ENCODE data around the gene SPOCK2. TPM values are rescaled to one million over a fixed set of nuclear protein-coding genes. Genes with fewer than 3 reads are reported as not detected.

Gene SPOCK2
- total RNA-seq, 4 donors from 2014 or later: 0.65 to 3.9 (median 3.5) TPM

DNA sequence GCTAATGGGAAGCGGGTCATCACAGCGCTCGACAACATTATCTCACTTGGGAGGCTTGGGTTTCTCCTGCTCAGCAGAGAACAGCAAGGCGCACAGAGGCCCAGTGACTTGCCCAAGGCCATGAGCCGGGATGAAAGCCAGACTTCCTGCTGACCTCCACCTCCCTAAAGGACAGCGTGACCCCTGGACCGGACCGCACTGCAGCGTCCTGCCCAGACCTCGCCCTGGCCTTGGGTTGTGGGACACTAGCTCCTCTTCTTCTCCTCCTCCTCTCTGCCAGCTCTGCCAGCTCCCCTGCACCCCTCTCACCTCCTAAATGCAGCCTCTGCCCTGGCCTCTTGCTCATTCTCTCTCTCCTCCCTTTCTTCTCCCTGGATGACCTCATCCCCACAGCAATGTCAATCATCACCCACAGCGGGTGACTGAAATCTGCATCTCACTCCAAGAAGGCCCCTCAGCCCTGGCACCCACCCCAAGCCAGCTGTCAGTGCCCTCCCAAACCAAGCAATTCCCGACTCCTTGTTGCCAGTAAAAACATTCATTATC, 19.4 kb downstream of the SPOCK2 start:
- DNase-seq (ENCODE audit: low spot score in 2 of 2): no peak
- no peak overlapping the region for H3K4me3 ChIP-seq (ENCODE audit: low read depth, poor library complexity, severe bottlenecking)
- 82% methylated on average over 12 of the region's 12 CpGs for WGBS, 2 donors
- intact Hi-C loops (cut with DNase I; ENCODE audit: low total_unique reads): no loop called here
- TF ChIP-seq, protein P1, sequence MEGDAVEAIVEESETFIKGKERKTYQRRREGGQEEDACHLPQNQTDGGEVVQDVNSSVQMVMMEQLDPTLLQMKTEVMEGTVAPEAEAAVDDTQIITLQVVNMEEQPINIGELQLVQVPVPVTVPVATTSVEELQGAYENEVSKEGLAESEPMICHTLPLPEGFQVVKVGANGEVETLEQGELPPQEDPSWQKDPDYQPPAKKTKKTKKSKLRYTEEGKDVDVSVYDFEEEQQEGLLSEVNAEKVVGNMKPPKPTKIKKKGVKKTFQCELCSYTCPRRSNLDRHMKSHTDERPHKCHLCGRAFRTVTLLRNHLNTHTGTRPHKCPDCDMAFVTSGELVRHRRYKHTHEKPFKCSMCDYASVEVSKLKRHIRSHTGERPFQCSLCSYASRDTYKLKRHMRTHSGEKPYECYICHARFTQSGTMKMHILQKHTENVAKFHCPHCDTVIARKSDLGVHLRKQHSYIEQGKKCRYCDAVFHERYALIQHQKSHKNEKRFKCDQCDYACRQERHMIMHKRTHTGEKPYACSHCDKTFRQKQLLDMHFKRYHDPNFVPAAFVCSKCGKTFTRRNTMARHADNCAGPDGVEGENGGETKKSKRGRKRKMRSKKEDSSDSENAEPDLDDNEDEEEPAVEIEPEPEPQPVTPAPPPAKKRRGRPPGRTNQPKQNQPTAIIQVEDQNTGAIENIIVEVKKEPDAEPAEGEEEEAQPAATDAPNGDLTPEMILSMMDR (IDR thresholded peaks at IDR 0.05): no peak
- no peak for TF ChIP-seq POLR2A (IDR thresholded peaks at IDR 0.05)

DNA sequence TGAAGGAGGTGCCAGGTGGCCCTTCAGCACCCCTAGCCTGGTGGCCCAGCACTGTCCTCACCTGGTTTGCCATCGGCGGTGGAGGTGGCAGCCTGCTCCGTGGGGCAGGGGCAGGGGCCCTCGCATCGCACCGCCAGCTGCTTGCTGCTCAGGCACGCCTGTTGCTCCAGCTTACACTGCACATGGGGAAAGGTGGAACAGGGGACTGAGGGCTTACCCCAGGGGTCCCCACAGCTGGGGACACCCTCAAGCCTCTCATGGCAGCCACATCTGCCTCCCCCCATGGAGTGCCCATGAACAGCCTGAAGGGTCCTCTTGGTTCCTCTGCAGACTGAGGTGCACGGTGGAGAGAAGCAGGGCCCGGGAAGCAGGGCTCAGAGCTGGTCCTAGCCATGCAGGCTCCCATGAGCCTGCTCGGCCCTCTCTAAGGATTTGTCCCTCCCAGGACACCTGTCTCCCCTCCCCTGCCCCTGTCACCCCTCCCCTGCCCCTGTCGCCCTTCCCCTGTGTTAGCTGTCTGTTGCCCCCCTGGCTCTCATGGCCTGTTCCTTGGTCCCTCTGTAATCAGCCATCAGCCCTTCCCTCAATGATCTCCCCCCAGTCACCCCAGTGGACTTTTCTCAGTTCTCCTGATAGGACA, 20.1 kb downstream of the SPOCK2 start:
- intact Hi-C loops (cut with DNase I; ENCODE audit: low total_unique reads): no loop called here
- no peak for DNase-seq (ENCODE audit: low spot score in 2 of 2)
- no peak overlapping the region for H3K4me3 ChIP-seq (ENCODE audit: low read depth, poor library complexity, severe bottlenecking)
- 94 to 95% methylated on average over 11 of the region's 11 CpGs for WGBS, 2 donors
- TF ChIP-seq, protein P1 (IDR thresholded peaks at IDR 0.05): no peak
- no peak for TF ChIP-seq POLR2A (IDR thresholded peaks at IDR 0.05)

- DNase-seq (ENCODE audit: low spot score in 2 of 2): no peak
- TF ChIP-seq, protein P1 (IDR thresholded peaks at IDR 0.05): no peak
- no peak for TF ChIP-seq POLR2A (IDR thresholded peaks at IDR 0.05)
- WGBS, 2 donors: 84 to 90% methylated on average over 13 of the region's 13 CpGs
- H3K4me3 ChIP-seq (ENCODE audit: low read depth, poor library complexity, severe bottlenecking): no peak overlapping the region
- intact Hi-C loops (cut with DNase I; ENCODE audit: low total_unique reads): no loop called here
These were observed 20.8 kb downstream of the SPOCK2 start for GRCh38 chr10:72067463-72068125.

DNA sequence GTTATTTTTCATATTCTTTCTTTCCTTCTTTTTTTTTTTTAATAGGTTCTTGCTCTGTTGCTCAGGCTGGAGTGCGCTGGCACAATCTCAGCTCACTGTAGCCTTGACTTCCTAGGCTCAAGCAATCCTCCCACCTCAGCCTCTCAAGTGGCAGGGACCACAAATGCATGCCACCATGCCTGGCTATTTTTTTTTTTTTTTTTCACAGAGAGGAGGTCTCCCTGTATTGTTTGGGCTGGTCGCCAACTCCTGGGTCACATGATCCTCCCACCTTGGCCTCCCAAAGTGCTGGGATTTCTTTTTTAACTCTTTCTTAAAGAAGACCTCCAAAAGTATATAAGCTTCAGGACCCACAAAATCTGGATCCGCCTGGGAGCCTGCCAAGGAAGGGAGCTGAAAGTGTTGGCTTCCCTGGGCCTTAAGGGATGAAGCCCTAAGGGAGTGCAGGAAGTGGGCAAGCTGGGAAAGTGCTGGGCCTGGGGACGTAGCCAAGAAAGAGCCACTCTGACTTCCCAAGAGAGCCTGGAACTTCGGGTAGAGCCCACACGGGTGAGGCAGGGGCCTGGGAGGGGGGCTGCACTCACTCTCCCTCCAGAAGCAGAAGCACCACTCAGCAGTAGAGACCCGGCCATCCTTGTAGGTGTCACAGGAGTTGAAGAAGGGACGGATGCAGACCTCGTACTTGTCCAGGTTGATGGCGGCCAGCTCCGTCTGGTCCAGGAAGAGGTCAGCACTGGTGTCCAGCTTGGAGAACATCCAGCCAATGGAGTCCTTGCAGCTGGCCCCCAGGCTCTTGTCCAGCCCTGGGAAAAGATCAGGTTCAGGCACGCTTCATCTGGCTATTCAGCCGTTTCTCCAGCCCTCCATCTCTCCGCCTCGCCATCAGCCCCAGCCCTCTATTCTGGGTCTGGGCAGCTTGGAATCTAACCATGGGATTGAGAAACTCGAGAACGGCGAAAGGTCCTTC, 21.8 kb downstream of the SPOCK2 start:
- DNase-seq (ENCODE audit: low spot score in 2 of 2): no peak
- TF ChIP-seq, protein P1 (IDR thresholded peaks at IDR 0.05): no peak
- TF ChIP-seq POLR2A (IDR thresholded peaks at IDR 0.05): no peak
- WGBS, 2 donors: 80 to 89% methylated on average over 18 of the region's 18 CpGs
- intact Hi-C loops (cut with DNase I; ENCODE audit: low total_unique reads): no loop called here
- no peak overlapping the region for H3K4me3 ChIP-seq (ENCODE audit: low read depth, poor library complexity, severe bottlenecking)

GRCh38 chr10:72065439-72066025, 22.8 kb downstream of the SPOCK2 start:
- no peak overlapping the region for H3K4me3 ChIP-seq (ENCODE audit: low read depth, poor library complexity, severe bottlenecking)
- DNase-seq (ENCODE audit: low spot score in 2 of 2): no peak
- intact Hi-C loops (cut with DNase I; ENCODE audit: low total_unique reads): no loop called here
- TF ChIP-seq POLR2A (IDR thresholded peaks at IDR 0.05): no peak
- TF ChIP-seq, protein P1 (IDR thresholded peaks at IDR 0.05): no peak
- 75 to 88% methylated on average over 13 of the region's 13 CpGs for WGBS, 2 donors

Measured in lower leg skin (tissue), 4 donors.